ENCODE results near the gene USB1.
A peak's percentile ranks its signal among the peaks of the same experiment; 100 is the strongest.

Gene USB1

GRCh38 chr16:58021661-58022551 lies 20.7 kb downstream of the USB1 start:
- DNase-seq = no peak

GRCh38 chr16:58022601-58023371 lies 21.6 kb downstream of the USB1 start:
- no peak for DNase-seq

- DNase-seq = peak; percentile 51
Observed at GRCh38 chr16:58024486-58025350, 23.5 kb downstream of the USB1 start.

GRCh38 chr16:58025351-58026138 lies 24.3 kb downstream of the USB1 start, which contains the start of gene MMP15:
Gene MMP15, plus strand, starts transcription at chr16:58025754. Its CDS starts 597 bp downstream, at chr16:58026351.
- peak; percentile 95 for DNase-seq

- peak; percentile 69 for DNase-seq
Observed at GRCh38 chr16:58026139-58026704, 25.0 kb downstream of the USB1 start.

- DNase-seq = no peak
Observed at GRCh38 chr16:58026705-58027160, 25.5 kb downstream of the USB1 start.

- no peak for DNase-seq
Observed at GRCh38 chr16:58027161-58027915, 26.1 kb downstream of the USB1 start.

- no peak for DNase-seq
Observed at GRCh38 chr16:58027916-58028455, 26.8 kb downstream of the USB1 start.

GRCh38 chr16:58028541-58029070 lies 27.4 kb downstream of the USB1 start:
- DNase-seq = peak; percentile 79

GRCh38 chr16:58029410-58029809 lies 28.2 kb downstream of the USB1 start:
- DNase-seq = no peak

GRCh38 chr16:58030136-58030840 lies 29.1 kb downstream of the USB1 start:
- no peak for DNase-seq

GRCh38 chr16:58031016-58031800 lies 30.0 kb downstream of the USB1 start:
- DNase-seq = no peak

- no peak for DNase-seq
Observed at GRCh38 chr16:58032710-58033293, 31.6 kb downstream of the USB1 start.

GRCh38 chr16:58034128-58034685 lies 33.0 kb downstream of the USB1 start:
- DNase-seq = no peak

- no peak for DNase-seq
Observed at GRCh38 chr16:58034774-58035173, 33.6 kb downstream of the USB1 start.

- DNase-seq = no peak
Observed at GRCh38 chr16:58035356-58036170, 34.4 kb downstream of the USB1 start.

- DNase-seq = no peak
Observed at GRCh38 chr16:58036943-58037342, 35.7 kb downstream of the USB1 start.
